GM23338 (cell line): Measurements from ENCODE around the gene JMJD1C. TPM values are rescaled to one million over a fixed set of nuclear protein-coding genes. Genes with fewer than 3 reads are reported as not detected.

ENCODE experiments used
- ATAC-seq: fragments of 200-7000 bp; cut with Tn5 transposase; 3 replicates; pipeline ENCODE4 v1.9.1; 2020
- DNase-seq: peaks from one replicate; pipeline ENCODE4 v3.0.0-alpha.2; 2015; ENCODE audit warnings: low spot score
- H2AFZ ChIP-seq: fragments of 200-600 bp; sonication (generic); 2 replicates; pipeline ENCODE4 v1.8.0; 2016; ENCODE audit warnings: antibody characterized with exemption, mild to moderate bottlenecking, moderate library complexity
- H3F3A ChIP-seq: fragments of 200-600 bp; sonication (generic); replicated peaks from 2 replicates; pipeline ENCODE4 v1.8.0; 2017; ENCODE audit warnings: antibody characterized with exemption, mixed run types, low read depth
- H3K27ac ChIP-seq: fragments of 200-600 bp; sonication (generic); 2 replicates; pipeline ENCODE4 v1.6.1; 2016; ENCODE audit warnings: low read depth
- H3K27me3 ChIP-seq: fragments of 200-600 bp; sonication (generic); 2 replicates; pipeline ENCODE4 v1.8.0; 2016; ENCODE audit warnings: mild to moderate bottlenecking, mixed run types, moderate library complexity; ENCODE audit not compliant: insufficient read depth
- H3K36me3 ChIP-seq: fragments of 200-600 bp; sonication (generic); 2 replicates; pipeline ENCODE4 v1.8.0; 2016; ENCODE audit warnings: mild to moderate bottlenecking; ENCODE audit not compliant: insufficient read depth
- H3K4me1 ChIP-seq: fragments of 200-600 bp; sonication (generic); 2 replicates; pipeline ENCODE4 v1.8.0; 2016; ENCODE audit warnings: mild to moderate bottlenecking, moderate library complexity; ENCODE audit not compliant: insufficient read depth
- H3K4me2 ChIP-seq: fragments of 200-600 bp; sonication (generic); 2 replicates; pipeline ENCODE4 v1.7.1; 2017; ENCODE audit warnings: mixed run types
- H3K4me3 ChIP-seq: fragments of 200-600 bp; sonication (generic); 2 replicates; pipeline ENCODE4 v1.6.1; 2016; ENCODE audit warnings: mixed run types
- H3K79me2 ChIP-seq: fragments of 200-600 bp; sonication (generic); replicated peaks from 2 replicates; pipeline ENCODE4 v1.8.0; 2017; ENCODE audit warnings: mild to moderate bottlenecking; ENCODE audit not compliant: insufficient read depth
- H3K9me2 ChIP-seq: fragments of 200-600 bp; sonication (generic); 2 replicates; pipeline ENCODE4 v1.8.0; 2017; ENCODE audit not compliant: insufficient read depth
- H4K20me1 ChIP-seq: fragments of 200-600 bp; sonication (generic); replicated peaks from 2 replicates; pipeline ENCODE4 v1.8.0; 2017; ENCODE audit warnings: mild to moderate bottlenecking; ENCODE audit not compliant: insufficient read depth
- H3K27ac Mint-ChIP-seq: 2 replicates; pipeline ENCODE4 v1.8.0; 2020; ENCODE audit warnings: inconsistent platforms, mild to moderate bottlenecking, moderate library complexity, mixed read lengths
- H3K27me3 Mint-ChIP-seq: 3 replicates; pipeline ENCODE4 v1.8.0; 2022; ENCODE audit warnings: low read depth, mild to moderate bottlenecking, moderate library complexity, mixed read lengths, inconsistent platforms; ENCODE audit not compliant: insufficient read depth, poor library complexity
- H3K36me3 Mint-ChIP-seq: 3 replicates; pipeline ENCODE4 v1.8.0; 2021; ENCODE audit warnings: low read depth, mild to moderate bottlenecking, inconsistent platforms, moderate library complexity, mixed read lengths
- H3K4me1 Mint-ChIP-seq: 3 replicates; pipeline ENCODE4 v1.8.0; 2020; ENCODE audit warnings: mild to moderate bottlenecking, inconsistent platforms, mixed read lengths
- H3K4me3 Mint-ChIP-seq: 3 replicates; pipeline ENCODE4 v1.8.0; 2021; ENCODE audit warnings: moderate library complexity, mild to moderate bottlenecking, inconsistent platforms, mixed read lengths
- H3K9me3 Mint-ChIP-seq: 3 replicates; pipeline ENCODE4 v1.8.0; 2020; ENCODE audit warnings: moderate library complexity, mild to moderate bottlenecking, inconsistent platforms, mixed read lengths
- CTCF ChIP-seq, 2 experiments: fragments of 200-600 bp in 1 of 2; sonication (generic) in 1 of 2; conservative IDR thresholded peaks; 2 replicates each; pipeline versions ENCODE4 v1.5.1 to v1.6.1; 2016 to 2017; ENCODE audit warnings: antibody characterized with exemption in 2 of 2, low read depth in 2 of 2, mild to moderate bottlenecking in 2 of 2, moderate library complexity in 1 of 2
- ETS1 ChIP-seq: IDR thresholded peaks from 2 replicates; pipeline ENCODE4 v1.6.1; 2016; ENCODE audit warnings: antibody characterized with exemption
- EZH2 ChIP-seq: fragments of 200-600 bp; sonication (generic); IDR thresholded peaks from one replicate; pipeline ENCODE4 v1.8.0; 2017; ENCODE audit warnings: antibody characterized with exemption, mild to moderate bottlenecking, low read depth; ENCODE audit not compliant: unreplicated experiment
- EZH2phosphoT487 ChIP-seq: fragments of 200-600 bp; sonication (generic); IDR thresholded peaks from one replicate; pipeline ENCODE4 v1.8.1; 2018; ENCODE audit warnings: antibody characterized with exemption; ENCODE audit not compliant: unreplicated experiment
- JUNB ChIP-seq: IDR thresholded peaks from one replicate; pipeline ENCODE4 v1.6.1; 2016; ENCODE audit warnings: antibody characterized with exemption; ENCODE audit not compliant: unreplicated experiment
- ZNF114 ChIP-seq: fragments of 250-450 bp; sonication (Bioruptor Pico); IDR thresholded peaks from 2 replicates; pipeline ENCODE4 v1.5.0; 2020; ENCODE audit warnings: mild to moderate bottlenecking, moderate library complexity
- ZNF331 ChIP-seq: fragments of 250-450 bp; sonication (Bioruptor Pico); IDR thresholded peaks from 2 replicates; pipeline ENCODE4 v1.5.0; 2020; ENCODE audit warnings: low read depth, mild to moderate bottlenecking, moderate library complexity
- ZNF462 ChIP-seq: fragments of 250-450 bp; sonication (Bioruptor Pico); IDR thresholded peaks from 2 replicates; pipeline ENCODE4 v1.5.0; 2020; ENCODE audit warnings: mild to moderate bottlenecking, moderate library complexity
- polyA plus RNA-seq: library from polyadenylated mRNA; unstranded; fragments of >200 nt; fragmentation: Nextera tagmentation; extraction: Ambion mirVana; gene quantifications from 2 replicates; pipeline ENCODE4 v1.2.1, GENCODE V29; 2016
- total RNA-seq: library from RNA; depleted of rRNA; stranded (reverse); fragments of >200 nt; shearing (Covaris generic); gene quantifications from 2 replicates; pipeline ENCODE4 v1.2.3, GENCODE V29; 2014

Gene JMJD1C
- total and polyA plus RNA-seq, 2 experiments from 2014 or later = 333 to 435 TPM

GRCh38 chr10:63125459-63125858 is 340.3 kb downstream of the JMJD1C start (continued):
- TF ChIP-seq ZNF331 (CRISPR knock-in tag) = no peak
- no peak for TF ChIP-seq ZNF114 (CRISPR knock-in tag)
- no peak for TF ChIP-seq EZH2

GRCh38 chr10:63123727-63124362 is 341.9 kb downstream of the JMJD1C start:
- Histone ChIP-seq H3K27ac (no peak overlapping the region), H3K36me3 (no peaks in the 10 kb centered on the region), H3F3A (no peaks in the 10 kb centered on the region), H3K79me2 (no peaks in the 10 kb centered on the region), H2AFZ (no peak overlapping the region), H4K20me1 (no peaks in the 10 kb centered on the region), H3K4me3 (no peak overlapping the region), H3K9me2 (peaks cover 3% of the 10 kb centered on the region; the same call in 1 of the 2 replicates), H3K27me3 (no peaks in the 10 kb centered on the region), H3K4me2 (no peak overlapping the region), H3K4me1 (no peaks in the 10 kb centered on the region)
- DNase-seq = no peak
- H3K4me1 Mint-ChIP-seq = no peaks in the 10 kb centered on the region
- no peak overlapping the region for H3K27ac Mint-ChIP-seq
- peaks cover 17% of the 10 kb centered on the region for H3K9me3 Mint-ChIP-seq
- H3K36me3 Mint-ChIP-seq = peaks cover 2% of the 10 kb centered on the region; the same call in 1 of the 3 replicates
- no peak for TF ChIP-seq EZH2phosphoT487
- TF ChIP-seq ZNF331 (CRISPR knock-in tag) = no peak
- no peak for TF ChIP-seq CTCF (conservative IDR thresholded peaks at IDR 0.05; ENCODE audit: low read depth in 2 of 2)
- no peak overlapping the region for H3K4me3 Mint-ChIP-seq
- ATAC-seq = no peak
- H3K27me3 Mint-ChIP-seq = no peaks in the 10 kb centered on the region

- Mint-ChIP-seq H3K36me3 (peaks cover 2% of the 10 kb centered on the region; the same call in 1 of the 3 replicates), H3K27ac (no peak overlapping the region), H3K4me1 (no peaks in the 10 kb centered on the region), H3K9me3 (peaks cover 17% of the 10 kb centered on the region), H3K27me3 (no peaks in the 10 kb centered on the region), H3K4me3 (no peak overlapping the region)
- Histone ChIP-seq H3K9me2 (peaks cover 3% of the 10 kb centered on the region; the same call in 1 of the 2 replicates), H3K4me1 (peaks cover 3% of the 10 kb centered on the region; the same call in 1 of the 2 replicates), H3K79me2 (no peaks in the 10 kb centered on the region), H4K20me1 (no peaks in the 10 kb centered on the region), H3K27me3 (no peaks in the 10 kb centered on the region), H3K27ac (no peak overlapping the region), H3F3A (no peaks in the 10 kb centered on the region), H2AFZ (no peak overlapping the region), H3K36me3 (no peaks in the 10 kb centered on the region), H3K4me2 (no peak overlapping the region), H3K4me3 (no peak overlapping the region)
- DNase-seq = no peak
- ATAC-seq = no peak
- no peak for TF ChIP-seq JUNB
- TF ChIP-seq EZH2phosphoT487 = no peak
- TF ChIP-seq ZNF114 (CRISPR knock-in tag) = no peak
- TF ChIP-seq ZNF462 (CRISPR knock-in tag) = no peak
- no peak for TF ChIP-seq ETS1
Observed at GRCh38 chr10:63120554-63120953, 345.2 kb downstream of the JMJD1C start.
